ENCODE data around the gene IL1R2. TPM values are rescaled to one million over a fixed set of nuclear protein-coding genes. Genes with fewer than 3 reads are reported as not detected.

Gene IL1R2, protein sequence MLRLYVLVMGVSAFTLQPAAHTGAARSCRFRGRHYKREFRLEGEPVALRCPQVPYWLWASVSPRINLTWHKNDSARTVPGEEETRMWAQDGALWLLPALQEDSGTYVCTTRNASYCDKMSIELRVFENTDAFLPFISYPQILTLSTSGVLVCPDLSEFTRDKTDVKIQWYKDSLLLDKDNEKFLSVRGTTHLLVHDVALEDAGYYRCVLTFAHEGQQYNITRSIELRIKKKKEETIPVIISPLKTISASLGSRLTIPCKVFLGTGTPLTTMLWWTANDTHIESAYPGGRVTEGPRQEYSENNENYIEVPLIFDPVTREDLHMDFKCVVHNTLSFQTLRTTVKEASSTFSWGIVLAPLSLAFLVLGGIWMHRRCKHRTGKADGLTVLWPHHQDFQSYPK
- total RNA-seq, result 10 to 100 TPM in 1 of 4 donors, 1 to 10 TPM in 3; 2.1 to 13.1 (median 5.8) TPM

DNA sequence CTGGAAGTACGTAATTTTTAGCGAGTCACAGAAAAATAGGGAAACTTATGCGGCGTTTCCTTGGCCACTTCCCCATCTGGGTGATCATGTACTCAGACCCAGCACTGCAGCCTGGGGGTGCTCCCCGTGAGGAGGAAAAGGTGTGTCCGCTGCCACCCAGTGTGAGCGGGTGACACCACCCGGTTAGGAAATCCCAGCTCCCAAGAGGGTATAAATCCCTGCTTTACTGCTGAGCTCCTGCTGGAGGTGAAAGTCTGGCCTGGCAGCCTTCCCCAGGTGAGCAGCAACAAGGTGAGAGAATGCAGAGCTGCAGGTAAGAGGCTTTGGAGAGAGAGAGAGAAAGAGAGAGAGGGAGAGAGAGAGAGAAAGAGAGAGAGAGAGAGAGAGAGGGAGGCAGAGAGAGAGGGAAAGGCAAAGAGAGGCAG, at the start of gene IL1R2:
TSS of gene IL1R2 (plus strand) at position 240 of the 425 bp plus-strand sequence. CDS start 16,616 bp downstream, outside the sequence.
- Histone ChIP-seq H3K4me3 (no peak within 1 kb of the TSS), H3K36me3 (no peaks in the 10 kb centered on the region), H3K27me3 (peaks cover 0 to 4% (median under 1%) of the 10 kb centered on the region in 3 donors), H3K9me3 (no peaks in the 10 kb centered on the region), H3K4me1 (no peaks in the 10 kb centered on the region), H3K27ac (no peak within 1 kb of the TSS)
- in situ Hi-C loops (cut with MboI; ENCODE audit: low sequenced_read_pairs in 4 of 4), result loop anchor here in 2 of 4 donors (25.0 kb wide), 2 partner anchors 446 to 471 kb away; partner anchors contain the start of gene SLC9A4 (in 1 of the 2)
- ATAC-seq, result no peak
- TF ChIP-seq, protein P1, sequence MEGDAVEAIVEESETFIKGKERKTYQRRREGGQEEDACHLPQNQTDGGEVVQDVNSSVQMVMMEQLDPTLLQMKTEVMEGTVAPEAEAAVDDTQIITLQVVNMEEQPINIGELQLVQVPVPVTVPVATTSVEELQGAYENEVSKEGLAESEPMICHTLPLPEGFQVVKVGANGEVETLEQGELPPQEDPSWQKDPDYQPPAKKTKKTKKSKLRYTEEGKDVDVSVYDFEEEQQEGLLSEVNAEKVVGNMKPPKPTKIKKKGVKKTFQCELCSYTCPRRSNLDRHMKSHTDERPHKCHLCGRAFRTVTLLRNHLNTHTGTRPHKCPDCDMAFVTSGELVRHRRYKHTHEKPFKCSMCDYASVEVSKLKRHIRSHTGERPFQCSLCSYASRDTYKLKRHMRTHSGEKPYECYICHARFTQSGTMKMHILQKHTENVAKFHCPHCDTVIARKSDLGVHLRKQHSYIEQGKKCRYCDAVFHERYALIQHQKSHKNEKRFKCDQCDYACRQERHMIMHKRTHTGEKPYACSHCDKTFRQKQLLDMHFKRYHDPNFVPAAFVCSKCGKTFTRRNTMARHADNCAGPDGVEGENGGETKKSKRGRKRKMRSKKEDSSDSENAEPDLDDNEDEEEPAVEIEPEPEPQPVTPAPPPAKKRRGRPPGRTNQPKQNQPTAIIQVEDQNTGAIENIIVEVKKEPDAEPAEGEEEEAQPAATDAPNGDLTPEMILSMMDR (IDR thresholded peaks at IDR 0.05 in 4 of 5, conservative IDR thresholded peaks at IDR 0.05 in 1 of 5), result no peak
- peak in 1 of 2 donors; percentile 16 for TF ChIP-seq POLR2A (IDR thresholded peaks at IDR 0.05)
- intact Hi-C loops (cut with DNase I; ENCODE audit: low total_unique reads), result no loop called here
- peak; percentile 20 to 41 for DNase-seq

- no peak overlapping the region for H3K4me3 ChIP-seq
- H3K9me3 ChIP-seq, result no peaks in the 10 kb centered on the region
- in situ Hi-C loops (cut with MboI; ENCODE audit: low sequenced_read_pairs in 4 of 4), result no loop called here
- no peaks in the 10 kb centered on the region for H3K36me3 ChIP-seq
- ATAC-seq (no peak), DNase-seq (no peak)
- no peaks in the 10 kb centered on the region for H3K27me3 ChIP-seq
- intact Hi-C loops (cut with DNase I; ENCODE audit: low total_unique reads), result no loop called here
- H3K4me1 ChIP-seq, result no peaks in the 10 kb centered on the region
- TF ChIP-seq, protein P1 (IDR thresholded peaks at IDR 0.05 in 4 of 5, conservative IDR thresholded peaks at IDR 0.05 in 1 of 5), result no peak
- no peak for TF ChIP-seq POLR2A (IDR thresholded peaks at IDR 0.05)
- no peak overlapping the region for H3K27ac ChIP-seq
Observed at GRCh38 chr2:101942851-101943250, 48.9 kb upstream of the IL1R2 start.

DNA sequence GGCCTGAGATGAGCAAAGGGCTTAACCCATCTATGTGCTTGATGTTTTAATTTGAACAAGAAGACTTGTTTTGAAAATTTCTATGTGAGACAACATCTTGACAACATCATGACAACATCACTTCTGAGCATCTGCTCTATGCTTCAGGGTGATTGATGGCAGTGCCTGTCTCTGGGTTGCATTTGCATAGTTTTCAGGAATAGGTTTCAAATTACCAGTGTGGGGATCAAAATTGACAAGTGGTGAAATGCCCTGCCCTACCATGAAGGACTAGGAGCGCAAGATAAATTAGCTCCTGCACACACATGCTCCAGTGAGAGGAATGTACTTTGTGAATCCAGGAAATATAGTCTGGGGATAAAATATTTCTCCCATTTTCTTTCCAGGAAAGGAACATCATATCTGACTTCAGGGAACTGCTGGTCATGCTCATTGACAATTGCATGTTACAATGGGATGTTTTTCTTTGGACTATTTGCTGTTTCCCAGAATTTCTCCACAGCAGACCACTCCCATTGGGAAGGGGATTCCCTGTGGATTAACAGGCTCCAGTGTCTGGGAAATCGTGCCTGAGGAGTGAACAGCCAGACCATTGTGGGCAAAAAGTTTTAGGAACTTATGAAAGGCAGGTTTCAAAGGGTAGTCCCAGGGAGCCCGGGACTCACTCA, 45.3 kb upstream of the IL1R2 start:
- no peaks in the 10 kb centered on the region for H3K36me3 ChIP-seq
- no peaks in the 10 kb centered on the region for H3K4me1 ChIP-seq
- no peak overlapping the region for H3K27ac ChIP-seq
- intact Hi-C loops (cut with DNase I; ENCODE audit: low total_unique reads) (no loop called here), in situ Hi-C loops (cut with MboI; ENCODE audit: low sequenced_read_pairs in 4 of 4) (no loop called here)
- H3K4me3 ChIP-seq, result no peak overlapping the region
- TF ChIP-seq, protein P1 (IDR thresholded peaks at IDR 0.05 in 4 of 5, conservative IDR thresholded peaks at IDR 0.05 in 1 of 5), result no peak
- no peak for TF ChIP-seq POLR2A (IDR thresholded peaks at IDR 0.05)
- no peaks in the 10 kb centered on the region for H3K27me3 ChIP-seq
- DNase-seq, result no peak
- ATAC-seq, result no peak
- H3K9me3 ChIP-seq, result no peaks in the 10 kb centered on the region

DNA sequence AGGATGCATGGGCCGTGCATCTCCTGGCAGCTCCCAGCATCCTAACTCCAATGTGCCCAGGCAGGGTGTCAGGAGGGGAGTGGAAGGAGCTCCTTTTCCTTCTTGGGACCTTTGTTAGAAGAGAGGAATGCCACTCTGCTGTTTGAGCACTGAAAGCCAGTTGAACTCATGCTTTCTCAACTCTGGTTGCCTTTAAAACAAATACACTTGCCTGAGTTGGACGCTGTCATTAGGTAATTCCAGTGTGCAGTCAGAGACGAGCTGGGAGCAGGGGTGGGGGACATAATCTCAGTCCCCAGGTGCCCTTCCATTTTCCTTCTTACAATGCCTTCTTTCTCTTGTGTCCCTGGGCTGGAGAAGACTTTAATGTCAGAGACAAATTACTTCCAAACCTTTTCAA, 44.4 kb upstream of the IL1R2 start:
- ATAC-seq (no peak), DNase-seq (no peak)
- Histone ChIP-seq H3K27ac (no peak overlapping the region), H3K9me3 (no peaks in the 10 kb centered on the region), H3K4me3 (no peak overlapping the region), H3K36me3 (no peaks in the 10 kb centered on the region), H3K27me3 (no peaks in the 10 kb centered on the region), H3K4me1 (no peaks in the 10 kb centered on the region)
- in situ Hi-C loops (cut with MboI; ENCODE audit: low sequenced_read_pairs in 4 of 4), result no loop called here
- TF ChIP-seq, protein P1 (IDR thresholded peaks at IDR 0.05 in 4 of 5, conservative IDR thresholded peaks at IDR 0.05 in 1 of 5), result no peak
- no peak for TF ChIP-seq POLR2A (IDR thresholded peaks at IDR 0.05)
- intact Hi-C loops (cut with DNase I; ENCODE audit: low total_unique reads), result no loop called here

Measured in gastrocnemius medialis (tissue), 4 donors.